Epithelial cell of proximal tubule (primary cell): Measurements from ENCODE around the gene STH. TPM values are rescaled to one million over a fixed set of nuclear protein-coding genes. Genes with fewer than 3 reads are reported as not detected.
"Not testable (repeated sequence)": the region's sequence is repeated elsewhere in the genome, so short reads cannot be mapped to it uniquely, and the experiment has no call there.

Experiments used
- DNase-seq: peaks from one replicate; pipeline ENCODE4 v3.0.0-alpha.2; 2011; ENCODE audit warnings: low read depth
- H3K4me3 ChIP-seq: 2 replicates; pipeline ENCODE4 v1.5.1; 2011; ENCODE audit warnings: low read depth, mild to moderate bottlenecking, low read length
- CTCF ChIP-seq: conservative IDR thresholded peaks from 2 replicates; pipeline ENCODE4 v1.5.1; 2012; ENCODE audit warnings: low read depth, mild to moderate bottlenecking, low read length
- total RNA-seq: library from RNA; depleted of rRNA; stranded (reverse); fragments of >200 nt; gene quantifications from 2 replicates; pipeline ENCODE4 v1.2.3, GENCODE V29; 2015

The STH gene
- total RNA-seq, 1 donor from 2014 or later = not detected

DNA sequence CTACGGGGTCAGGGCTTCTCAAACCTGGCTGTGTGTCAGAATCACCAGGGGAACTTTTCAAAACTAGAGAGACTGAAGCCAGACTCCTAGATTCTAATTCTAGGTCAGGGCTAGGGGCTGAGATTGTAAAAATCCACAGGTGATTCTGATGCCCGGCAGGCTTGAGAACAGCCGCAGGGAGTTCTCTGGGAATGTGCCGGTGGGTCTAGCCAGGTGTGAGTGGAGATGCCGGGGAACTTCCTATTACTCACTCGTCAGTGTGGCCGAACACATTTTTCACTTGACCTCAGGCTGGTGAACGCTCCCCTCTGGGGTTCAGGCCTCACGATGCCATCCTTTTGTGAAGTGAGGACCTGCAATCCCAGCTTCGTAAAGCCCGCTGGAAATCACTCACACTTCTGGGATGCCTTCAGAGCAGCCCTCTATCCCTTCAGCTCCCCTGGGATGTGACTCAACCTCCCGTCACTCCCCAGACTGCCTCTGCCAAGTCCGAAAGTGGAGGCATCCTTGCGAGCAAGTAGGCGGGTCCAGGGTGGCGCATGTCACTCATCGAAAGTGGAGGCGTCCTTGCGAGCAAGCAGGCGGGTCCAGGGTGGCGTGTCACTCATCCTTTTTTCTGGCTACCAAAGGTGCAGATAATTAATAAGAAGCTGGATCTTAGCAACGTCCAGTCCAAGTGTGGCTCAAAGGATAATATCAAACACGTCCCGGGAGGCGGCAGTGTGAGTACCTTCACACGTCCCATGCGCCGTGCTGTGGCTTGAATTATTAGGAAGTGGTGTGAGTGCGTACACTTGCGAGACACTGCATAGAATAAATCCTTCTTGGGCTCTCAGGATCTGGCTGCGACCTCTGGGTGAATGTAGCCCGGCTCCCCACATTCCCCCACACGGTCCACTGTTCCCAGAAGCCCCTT, 10.9 kb downstream of the STH start:
- no peak for DNase-seq
- H3K4me3 ChIP-seq = no peak overlapping the region
- no peak for TF ChIP-seq CTCF

- DNase-seq = no peak
- no peak overlapping the region for H3K4me3 ChIP-seq
- TF ChIP-seq CTCF = no peak
These were observed 11.6 kb downstream of the STH start for GRCh38 chr17:46010597-46011186.

GRCh38 chr17:46011711-46012505, 12.9 kb downstream of the STH start:
- DNase-seq = no peak
- TF ChIP-seq CTCF = no peak
- no peak overlapping the region for H3K4me3 ChIP-seq

GRCh38 chr17:46012506-46013079, 13.5 kb downstream of the STH start:
- DNase-seq = no peak
- no peak overlapping the region for H3K4me3 ChIP-seq
- no peak for TF ChIP-seq CTCF

- no peak for DNase-seq
- no peak overlapping the region for H3K4me3 ChIP-seq
- TF ChIP-seq CTCF = no peak
These were observed 14.1 kb downstream of the STH start for GRCh38 chr17:46013127-46013501.

GRCh38 chr17:46013502-46014165, 14.6 kb downstream of the STH start:
- TF ChIP-seq CTCF = no peak
- H3K4me3 ChIP-seq = no peak overlapping the region
- no peak for DNase-seq

DNA sequence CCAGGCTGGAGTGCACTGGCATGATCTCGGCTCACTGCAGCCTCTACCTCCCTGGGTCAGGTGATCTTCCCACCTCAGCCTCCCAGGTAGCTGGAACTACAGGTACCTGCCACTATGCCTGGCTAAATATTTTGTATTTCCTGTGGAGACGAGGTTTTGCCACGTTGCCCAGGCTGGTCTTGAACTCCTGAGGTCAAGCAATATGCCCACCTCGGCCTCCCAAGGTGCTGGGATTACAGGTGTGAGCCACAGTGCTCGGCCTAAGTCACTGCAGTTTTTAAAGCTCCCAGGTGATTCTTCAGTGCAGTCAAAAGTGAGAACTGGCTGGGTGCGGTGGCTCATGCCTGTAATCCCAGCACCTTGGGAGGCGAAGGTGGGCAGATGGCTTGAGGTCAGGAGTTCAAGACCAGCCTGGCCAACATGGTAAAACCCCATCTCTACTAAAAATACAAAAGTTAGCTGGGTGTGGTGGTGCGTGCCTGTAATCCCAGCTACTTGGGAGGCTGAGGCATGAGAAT, 20.4 kb downstream of the STH start:
- H3K4me3 ChIP-seq, DNase-seq: not testable (repeated sequence)
